Measurements from ENCODE around the gene INCENP. TPM values are rescaled to one million over a fixed set of nuclear protein-coding genes. Genes with fewer than 3 reads are reported as not detected.

The INCENP gene
- polyA plus RNA-seq, 1 donor (not counting 4 experiments of a cell fraction or from before 2014, with no cell fraction given) = 12.7 TPM

- Histone ChIP-seq H3K27ac (ENCODE audit: control insufficient read depth, insufficient read depth, low read length) (no peak overlapping the region), H3K9ac (ENCODE audit: control insufficient read depth, extremely low read depth, insufficient read depth, low read length) (no peak overlapping the region), H3K9me3 (ENCODE audit: control insufficient read depth, low read depth, low read length) (no peaks in the 10 kb centered on the region), H2AFZ (ENCODE audit: control insufficient read depth, low read length) (no peak overlapping the region), H3K4me1 (ENCODE audit: control insufficient read depth, extremely low read depth, insufficient read depth, low read length) (no peaks in the 10 kb centered on the region), H3K79me2 (ENCODE audit: control insufficient read depth, insufficient read depth, low read length) (no peaks in the 10 kb centered on the region), H3K4me3 (ENCODE audit: control insufficient read depth in 2 of 3, extremely low read depth in 1 of 3, insufficient read depth in 2 of 3, low read depth in 1 of 3, low read length in 3 of 3) (no peak overlapping the region), H3K9me1 (ENCODE audit: control insufficient read depth, extremely low read depth, insufficient read depth, low read length) (no peaks in the 10 kb centered on the region), H4K20me1 (ENCODE audit: control insufficient read depth, extremely low read depth, insufficient read depth, low read length) (no peaks in the 10 kb centered on the region), H3K4me2 (ENCODE audit: control insufficient read depth, extremely low read depth, insufficient read depth, low read depth, low read length) (no peak overlapping the region), H3K36me3 (ENCODE audit: control insufficient read depth in 2 of 2, extremely low read depth in 1 of 2, insufficient read depth in 2 of 2, low read length in 2 of 2) (no peaks in the 10 kb centered on the region), H3K27me3 (ENCODE audit: control insufficient read depth, extremely low read depth, insufficient read depth, low read length) (peaks cover 6% of the 10 kb centered on the region)
- DNase-seq (ENCODE audit: low read depth, low spot score) = no peak
- dilution Hi-C loops (cut with MboI; ENCODE audit: extremely low pct_ligation_motif_present, low sequenced_read_pairs) = no loop called here
- no peak for FAIRE-seq
- TF ChIP-seq CTCF (optimal IDR thresholded peaks at IDR 0.05 in 1 of 3, IDR thresholded peaks at IDR 0.05 in 1 of 3, conservative IDR thresholded peaks at IDR 0.05 in 1 of 3; ENCODE audit: extremely low read depth in 1 of 3, insufficient read depth in 2 of 3, low read length in 3 of 3) = no peak
- no peak for TF ChIP-seq EZH2 (IDR thresholded peaks at IDR 0.05; ENCODE audit: low read length)
These were observed 48.5 kb downstream of the INCENP start for GRCh38 chr11:62172294-62172693.

DNA sequence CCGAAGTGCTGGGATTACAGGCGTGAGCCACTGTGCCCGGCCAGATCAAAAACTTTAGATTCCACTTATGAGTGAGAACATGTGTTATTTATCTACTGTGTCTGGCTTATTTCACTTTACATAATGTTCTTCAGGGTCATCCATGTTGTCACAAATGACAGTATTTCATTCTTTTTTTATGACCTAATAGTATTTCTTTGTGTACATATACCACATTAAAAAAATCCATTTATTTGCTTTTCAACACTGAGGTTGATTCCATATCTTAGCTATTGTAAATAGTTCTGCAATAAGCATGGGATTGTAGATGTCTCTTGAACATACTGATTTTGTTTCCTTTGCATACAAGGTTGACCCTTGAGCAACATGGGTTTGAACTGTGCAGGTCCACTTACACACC is 53.0 kb downstream of the INCENP start:
- Histone ChIP-seq H3K27ac (ENCODE audit: control insufficient read depth, insufficient read depth, low read length) (no peak overlapping the region), H3K9me1 (ENCODE audit: control insufficient read depth, extremely low read depth, insufficient read depth, low read length) (no peaks in the 10 kb centered on the region), H3K4me1 (ENCODE audit: control insufficient read depth, extremely low read depth, insufficient read depth, low read length) (no peaks in the 10 kb centered on the region), H3K27me3 (ENCODE audit: control insufficient read depth, extremely low read depth, insufficient read depth, low read length) (no peaks in the 10 kb centered on the region), H3K9ac (ENCODE audit: control insufficient read depth, extremely low read depth, insufficient read depth, low read length) (no peak overlapping the region), H4K20me1 (ENCODE audit: control insufficient read depth, extremely low read depth, insufficient read depth, low read length) (no peaks in the 10 kb centered on the region), H3K4me2 (ENCODE audit: control insufficient read depth, extremely low read depth, insufficient read depth, low read depth, low read length) (no peak overlapping the region), H3K4me3 (ENCODE audit: control insufficient read depth in 2 of 3, extremely low read depth in 1 of 3, insufficient read depth in 2 of 3, low read depth in 1 of 3, low read length in 3 of 3) (no peak overlapping the region), H3K9me3 (ENCODE audit: control insufficient read depth, low read depth, low read length) (no peaks in the 10 kb centered on the region), H2AFZ (ENCODE audit: control insufficient read depth, low read length) (no peak overlapping the region), H3K79me2 (ENCODE audit: control insufficient read depth, insufficient read depth, low read length) (no peaks in the 10 kb centered on the region), H3K36me3 (ENCODE audit: control insufficient read depth in 2 of 2, extremely low read depth in 1 of 2, insufficient read depth in 2 of 2, low read length in 2 of 2) (no peaks in the 10 kb centered on the region)
- FAIRE-seq (no peak), DNase-seq (ENCODE audit: low read depth, low spot score) (no peak)
- TF ChIP-seq EZH2 (IDR thresholded peaks at IDR 0.05; ENCODE audit: low read length) (no peak), CTCF (optimal IDR thresholded peaks at IDR 0.05 in 1 of 3, IDR thresholded peaks at IDR 0.05 in 1 of 3, conservative IDR thresholded peaks at IDR 0.05 in 1 of 3; ENCODE audit: extremely low read depth in 1 of 3, insufficient read depth in 2 of 3, low read length in 3 of 3) (no peak)
- dilution Hi-C loops (cut with MboI; ENCODE audit: extremely low pct_ligation_motif_present, low sequenced_read_pairs) = no loop called here

Measured in keratinocyte (primary cell).